ENCODE data around the gene TMEM63A.

The TMEM63A gene

DNA sequence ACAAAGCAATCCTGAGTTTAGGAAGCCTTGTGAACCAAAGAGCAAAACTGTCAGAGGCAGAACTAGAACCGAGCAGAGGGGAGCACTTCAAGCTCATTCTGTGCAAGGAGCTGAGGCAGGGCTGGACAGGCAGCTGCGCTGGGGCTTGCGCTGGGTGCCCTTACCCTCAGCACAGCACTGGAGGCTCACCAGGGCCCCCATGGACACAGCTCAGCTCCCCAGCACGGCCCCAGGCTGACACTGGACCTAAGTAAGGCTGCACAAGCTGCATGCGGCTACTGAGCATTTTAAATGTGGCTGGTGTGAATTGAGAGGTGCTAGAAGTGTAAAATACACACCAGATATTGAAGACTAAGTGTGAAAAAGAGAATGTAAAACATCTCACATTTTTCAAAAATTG is 22.1 kb downstream of the TMEM63A start:
- Mint-ChIP-seq H3K27me3 (ENCODE audit: low read depth) (no peaks in the 10 kb centered on the region), H3K9me3 (no peaks in the 10 kb centered on the region), H3K36me3 (ENCODE audit: low read depth) (peaks cover 40% of the 10 kb centered on the region), H3K4me1 (ENCODE audit: low read depth) (no peaks in the 10 kb centered on the region), H3K27ac (no peak overlapping the region), H3K4me3 (no peak overlapping the region)
- no peak for DNase-seq (ENCODE audit: low spot score)

DNA sequence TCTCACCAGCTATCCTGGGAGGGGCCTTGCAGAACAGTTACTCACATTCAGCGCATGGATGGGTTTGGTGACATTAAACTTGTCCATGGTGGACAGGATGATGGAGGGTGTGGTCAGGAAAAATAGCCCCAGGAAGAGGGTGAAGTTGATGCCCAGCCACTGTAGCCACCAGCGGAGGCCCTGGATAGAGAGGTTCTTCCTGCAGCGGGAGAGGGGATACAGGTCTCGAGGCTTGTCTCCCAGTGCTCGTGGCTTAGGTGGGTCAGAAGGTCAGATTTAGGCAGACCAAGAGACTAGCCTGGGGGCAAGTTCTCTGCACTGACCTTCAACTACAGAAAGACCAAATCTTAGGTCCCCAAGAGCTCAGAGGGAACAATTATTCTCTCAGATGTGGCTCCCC is 23.0 kb downstream of the TMEM63A start:
- Mint-ChIP-seq H3K4me1 (ENCODE audit: low read depth) (no peaks in the 10 kb centered on the region), H3K9me3 (no peaks in the 10 kb centered on the region), H3K4me3 (no peak overlapping the region), H3K36me3 (ENCODE audit: low read depth) (peaks cover 39% of the 10 kb centered on the region), H3K27ac (no peak overlapping the region), H3K27me3 (ENCODE audit: low read depth) (no peaks in the 10 kb centered on the region)
- no peak for DNase-seq (ENCODE audit: low spot score)

DNA sequence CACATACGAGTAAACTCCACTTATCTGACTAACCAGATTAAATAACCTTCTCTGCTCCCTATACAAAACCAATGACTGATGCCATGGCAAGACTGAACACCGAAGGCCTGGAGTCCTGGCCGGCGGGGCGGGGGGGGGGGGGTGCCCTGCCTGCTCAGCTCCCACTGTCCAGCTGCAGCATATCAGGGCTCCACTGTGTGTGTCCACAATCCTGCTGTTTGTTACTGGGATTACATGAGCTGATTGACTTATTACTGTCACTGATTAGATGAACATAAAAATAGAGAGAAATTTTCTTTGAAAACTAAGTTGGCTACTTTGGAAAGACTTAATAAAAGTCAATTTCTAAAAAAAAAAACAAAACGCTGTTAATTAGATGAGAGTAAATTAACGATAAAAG is 24.9 kb downstream of the TMEM63A start:
- Mint-ChIP-seq H3K4me1 (ENCODE audit: low read depth) (peaks cover 2% of the 10 kb centered on the region), H3K27ac (no peak overlapping the region), H3K9me3 (no peaks in the 10 kb centered on the region), H3K36me3 (ENCODE audit: low read depth) (peaks cover 37% of the 10 kb centered on the region), H3K4me3 (no peak overlapping the region), H3K27me3 (ENCODE audit: low read depth) (no peaks in the 10 kb centered on the region)
- DNase-seq (ENCODE audit: low spot score), result no peak

DNA sequence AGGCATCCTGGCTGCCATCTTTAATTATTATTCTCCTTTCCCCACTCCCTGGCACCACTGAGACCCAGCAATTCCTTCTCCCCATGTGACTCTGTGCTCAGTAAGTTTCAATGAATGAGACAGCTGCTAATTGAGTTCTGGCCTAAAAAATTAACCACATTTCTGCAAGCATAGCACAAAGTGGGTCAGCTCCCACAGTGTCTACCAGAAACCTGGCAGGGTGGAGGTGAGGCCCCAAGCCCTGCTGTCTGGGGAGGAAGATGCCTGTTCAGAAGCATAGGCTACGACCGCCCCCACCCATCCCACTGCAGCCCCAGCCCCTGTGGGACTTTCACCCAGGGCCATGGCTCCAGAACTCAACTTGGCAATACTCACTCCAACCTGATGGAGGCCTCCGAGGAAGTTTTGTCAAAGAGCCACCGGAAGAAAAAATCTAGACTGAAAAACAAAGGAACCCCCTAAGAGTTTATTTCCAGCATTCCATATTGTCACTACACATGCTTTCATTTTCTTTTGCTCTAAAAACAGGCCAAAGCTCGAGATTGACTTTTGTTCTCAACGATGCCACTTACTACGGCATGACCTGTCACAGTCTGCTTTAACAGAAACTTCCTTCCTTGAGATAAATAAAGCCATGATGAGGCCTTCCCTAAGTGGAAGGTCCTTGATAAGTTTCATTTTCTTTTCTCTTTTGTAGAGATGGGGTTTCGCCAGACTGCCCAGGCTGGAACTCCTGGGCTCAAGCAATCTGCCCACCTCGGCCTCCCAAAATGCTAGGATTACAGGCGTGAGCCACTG is 26.5 kb downstream of the TMEM63A start:
- no peaks in the 10 kb centered on the region for H3K9me3 Mint-ChIP-seq
- DNase-seq (ENCODE audit: low spot score), result no peak
- H3K4me3 Mint-ChIP-seq, result no peak overlapping the region
- peaks cover 3% of the 10 kb centered on the region for H3K4me1 Mint-ChIP-seq (ENCODE audit: low read depth)
- no peaks in the 10 kb centered on the region for H3K27me3 Mint-ChIP-seq (ENCODE audit: low read depth)
- H3K27ac Mint-ChIP-seq, result no peak overlapping the region
- peaks cover 36% of the 10 kb centered on the region for H3K36me3 Mint-ChIP-seq (ENCODE audit: low read depth)

DNA sequence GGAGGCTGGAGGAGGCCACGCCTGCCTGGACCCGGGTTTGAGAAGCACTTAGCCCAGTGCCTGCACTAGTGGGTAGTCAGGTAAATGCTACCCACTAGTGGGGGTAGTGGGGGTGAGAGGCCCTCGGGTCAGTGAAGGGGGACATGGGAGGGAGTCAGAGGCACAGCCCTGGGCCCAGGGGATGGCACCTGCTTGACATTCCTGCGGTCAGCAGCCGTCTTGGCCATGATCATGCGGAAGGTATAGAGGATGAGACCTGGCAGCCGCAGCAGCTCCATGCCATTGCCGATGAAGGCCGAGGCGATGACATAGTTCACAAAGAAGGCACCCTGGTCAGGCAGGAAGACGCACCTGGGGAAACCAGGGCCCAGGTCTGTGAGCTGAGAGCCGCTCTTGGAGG is 28.7 kb downstream of the TMEM63A start:
- Mint-ChIP-seq H3K9me3 (no peaks in the 10 kb centered on the region), H3K4me3 (no peak overlapping the region), H3K4me1 (ENCODE audit: low read depth) (peaks cover 9% of the 10 kb centered on the region), H3K27me3 (ENCODE audit: low read depth) (no peaks in the 10 kb centered on the region), H3K27ac (no peak overlapping the region), H3K36me3 (ENCODE audit: low read depth) (peaks cover 49% of the 10 kb centered on the region)
- no peak for DNase-seq (ENCODE audit: low spot score)

DNA sequence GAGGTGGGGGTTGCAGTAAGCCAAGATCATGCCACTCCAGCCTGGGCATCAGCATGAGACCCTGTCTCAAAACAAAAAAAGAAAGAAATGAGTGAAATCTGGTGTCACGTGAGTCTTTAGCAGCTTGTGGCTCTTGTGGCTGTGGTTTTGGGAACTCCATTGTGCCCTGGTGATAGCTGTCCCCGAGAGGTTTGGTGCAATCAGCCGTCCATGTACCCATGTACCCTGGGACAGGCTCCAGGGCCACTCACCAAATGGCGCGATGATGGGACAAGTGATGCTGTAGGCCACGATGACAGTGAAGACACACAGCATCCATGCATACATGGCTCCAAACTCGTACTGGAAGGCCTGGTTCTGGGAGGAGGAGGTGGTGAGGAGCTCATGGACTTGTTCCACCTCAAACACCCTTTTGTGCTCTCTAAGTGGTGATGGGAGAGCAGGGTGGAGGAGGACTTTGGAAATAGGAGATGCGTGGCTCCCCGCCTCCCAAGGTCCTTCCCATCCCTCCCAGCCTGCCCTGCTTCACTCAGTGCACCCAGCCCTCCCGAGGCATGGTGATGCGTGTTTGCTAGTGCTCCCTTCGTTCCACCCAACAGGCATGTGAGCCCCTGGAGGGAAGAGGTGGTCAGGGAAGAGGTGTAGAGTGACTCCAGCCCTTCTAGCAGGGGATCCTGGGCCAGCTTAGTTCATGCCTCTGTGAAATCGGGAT is 29.6 kb downstream of the TMEM63A start:
- Mint-ChIP-seq H3K27me3 (ENCODE audit: low read depth) (no peaks in the 10 kb centered on the region), H3K4me3 (no peak overlapping the region), H3K4me1 (ENCODE audit: low read depth) (peaks cover 14% of the 10 kb centered on the region), H3K9me3 (no peaks in the 10 kb centered on the region), H3K36me3 (ENCODE audit: low read depth) (peaks cover 52% of the 10 kb centered on the region), H3K27ac (no peak overlapping the region)
- no peak for DNase-seq (ENCODE audit: low spot score)

DNA sequence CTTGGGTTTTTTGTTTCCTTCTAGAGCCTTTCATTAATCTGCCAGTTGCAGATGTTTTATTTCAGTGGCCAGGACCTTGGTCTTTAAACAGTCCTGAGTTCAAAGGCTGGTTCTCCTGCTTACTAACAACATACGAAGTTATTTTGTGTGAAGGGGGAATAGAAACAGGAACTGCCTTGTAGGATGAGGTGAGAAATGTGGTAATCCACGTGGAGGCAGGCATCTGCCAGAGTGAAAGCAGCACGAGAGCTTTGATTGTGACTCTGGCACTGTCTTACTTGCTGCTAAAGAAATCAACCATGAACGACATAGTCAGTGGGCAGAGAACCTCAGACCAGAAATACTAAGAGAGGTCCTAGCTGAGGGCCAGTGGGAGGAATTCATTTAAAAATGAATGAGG is 30.4 kb downstream of the TMEM63A start:
- no peak for DNase-seq (ENCODE audit: low spot score)
- Mint-ChIP-seq H3K36me3 (ENCODE audit: low read depth) (peaks cover 56% of the 10 kb centered on the region), H3K9me3 (no peaks in the 10 kb centered on the region), H3K4me3 (no peak overlapping the region), H3K27me3 (ENCODE audit: low read depth) (no peaks in the 10 kb centered on the region), H3K4me1 (ENCODE audit: low read depth) (peaks cover 14% of the 10 kb centered on the region), H3K27ac (peak overlapping the region; percentile 21)

DNA sequence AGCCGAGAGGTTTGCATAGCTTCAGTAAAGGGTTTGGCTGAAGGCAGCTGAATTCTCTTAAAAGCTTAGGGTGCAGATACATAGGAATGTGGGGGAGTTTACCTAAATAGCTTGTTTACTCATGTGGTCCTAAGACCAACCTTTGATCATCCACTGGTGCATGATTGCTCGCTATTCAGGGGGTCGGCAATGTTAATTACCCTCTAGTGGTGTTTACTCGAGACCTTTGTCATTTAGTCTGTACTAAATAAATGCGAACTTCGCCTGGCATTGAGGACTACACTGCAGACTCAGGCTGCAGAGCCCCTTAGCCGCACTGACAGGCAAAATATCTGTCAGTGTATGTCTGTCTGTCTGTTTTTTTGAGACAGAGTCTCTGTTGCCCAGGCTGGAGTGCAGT is 31.8 kb downstream of the TMEM63A start:
- no peaks in the 10 kb centered on the region for H3K9me3 Mint-ChIP-seq
- H3K4me3 Mint-ChIP-seq, result no peak overlapping the region
- DNase-seq (ENCODE audit: low spot score), result no peak
- H3K36me3 Mint-ChIP-seq (ENCODE audit: low read depth), result peaks cover 53% of the 10 kb centered on the region
- no peak overlapping the region for H3K27ac Mint-ChIP-seq
- peaks cover 14% of the 10 kb centered on the region for H3K4me1 Mint-ChIP-seq (ENCODE audit: low read depth)
- no peaks in the 10 kb centered on the region for H3K27me3 Mint-ChIP-seq (ENCODE audit: low read depth)

DNA sequence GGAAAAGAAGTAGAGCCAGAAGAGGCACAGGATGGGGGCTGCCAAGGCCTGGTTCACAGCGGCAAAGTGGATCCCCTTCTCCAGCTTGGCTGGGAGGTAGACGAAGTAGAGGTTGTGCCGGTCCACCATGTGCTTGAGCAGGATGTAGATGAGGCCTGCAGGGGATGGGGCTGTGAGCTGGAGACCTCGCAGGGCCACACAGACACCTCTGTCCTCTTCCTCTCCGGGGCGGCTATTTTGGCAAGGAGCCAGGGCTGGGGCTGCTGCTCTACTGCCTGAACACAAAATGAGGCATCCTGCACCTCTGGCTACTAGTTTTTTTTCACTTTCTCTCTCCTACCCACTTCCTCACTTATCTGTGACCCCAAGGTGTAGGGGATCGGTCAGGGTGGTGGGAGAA is 32.3 kb downstream of the TMEM63A start:
- peaks cover 53% of the 10 kb centered on the region for H3K36me3 Mint-ChIP-seq (ENCODE audit: low read depth)

DNA sequence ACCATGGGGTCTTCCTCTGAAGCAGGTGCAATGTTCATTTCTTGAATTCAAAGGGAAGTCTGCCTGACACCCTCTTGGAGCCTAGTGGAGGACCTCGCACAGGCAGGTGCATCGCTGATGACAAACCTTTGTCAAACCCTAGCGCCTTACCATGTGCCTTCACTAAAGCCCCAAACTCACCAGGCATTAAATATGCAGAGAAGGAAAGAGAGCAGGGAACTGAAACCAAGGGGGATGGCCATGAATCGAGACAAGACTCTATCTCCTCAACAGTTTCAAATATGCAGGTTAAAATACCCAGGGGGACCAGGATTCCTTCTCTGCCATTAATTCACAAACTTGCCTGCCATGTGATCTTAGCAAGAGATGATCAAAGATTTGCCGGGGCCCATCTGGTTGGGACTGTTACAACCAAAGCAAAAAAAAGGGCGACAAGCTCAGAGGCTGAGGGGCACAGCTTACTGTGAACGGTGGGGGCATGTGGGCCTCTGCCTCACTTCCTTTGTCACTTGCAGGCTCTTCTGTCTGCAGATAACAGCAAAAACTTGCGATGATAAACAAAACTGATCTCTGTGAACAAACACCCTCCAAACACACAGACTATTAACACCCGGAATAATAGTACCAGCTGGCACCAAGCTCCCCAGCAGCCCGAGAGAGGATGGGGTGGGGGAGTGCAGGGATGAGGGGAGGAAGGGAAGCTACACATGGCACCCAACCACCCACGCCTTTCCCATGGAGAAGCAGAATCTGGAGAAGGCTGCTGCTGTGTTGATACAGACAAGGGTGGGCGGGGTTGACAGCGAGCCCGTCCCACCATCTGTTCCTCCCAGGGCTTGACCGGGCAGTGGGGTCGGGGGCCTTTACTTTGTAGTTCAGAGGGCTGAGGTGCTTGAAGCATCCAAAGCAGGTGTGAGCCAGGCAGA is 33.9 kb downstream of the TMEM63A start:
- peaks cover 14% of the 10 kb centered on the region for H3K4me1 Mint-ChIP-seq (ENCODE audit: low read depth)
- no peak overlapping the region for H3K4me3 Mint-ChIP-seq
- H3K36me3 Mint-ChIP-seq (ENCODE audit: low read depth), result peaks cover 44% of the 10 kb centered on the region

More for the DNA sequence above, 32.3 kb downstream of the TMEM63A start:
- H3K9me3 Mint-ChIP-seq, result no peaks in the 10 kb centered on the region
- no peaks in the 10 kb centered on the region for H3K27me3 Mint-ChIP-seq (ENCODE audit: low read depth)
- H3K4me3 Mint-ChIP-seq, result no peak overlapping the region
- H3K4me1 Mint-ChIP-seq (ENCODE audit: low read depth), result peaks cover 14% of the 10 kb centered on the region
- no peak for DNase-seq (ENCODE audit: low spot score)
- no peak overlapping the region for H3K27ac Mint-ChIP-seq

DNA sequence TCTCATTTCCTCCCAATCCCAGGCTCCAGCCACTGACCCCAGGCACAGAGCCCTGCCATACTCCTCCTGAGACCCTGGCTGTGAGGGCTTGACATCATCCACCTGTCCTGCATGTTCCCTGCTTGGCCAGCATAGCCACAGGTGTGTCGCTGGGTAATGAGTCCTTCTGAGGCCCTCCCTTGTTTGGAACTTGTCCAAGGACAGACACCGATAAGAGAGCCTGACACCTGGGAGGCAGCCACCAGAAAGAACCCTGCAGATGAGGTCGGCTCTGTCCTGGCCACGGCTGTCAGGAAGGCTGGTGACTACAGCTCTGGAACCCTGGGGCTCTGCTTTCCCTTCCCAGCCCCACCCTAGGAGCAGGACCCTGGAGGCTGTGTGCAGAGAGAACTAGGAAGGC is 34.6 kb downstream of the TMEM63A start:
- H3K27me3 Mint-ChIP-seq (ENCODE audit: low read depth), result no peaks in the 10 kb centered on the region
- H3K4me1 Mint-ChIP-seq (ENCODE audit: low read depth), result peaks cover 14% of the 10 kb centered on the region
- no peak overlapping the region for H3K27ac Mint-ChIP-seq
- H3K4me3 Mint-ChIP-seq, result no peak overlapping the region
- DNase-seq (ENCODE audit: low spot score), result no peak
- peaks cover 44% of the 10 kb centered on the region for H3K36me3 Mint-ChIP-seq (ENCODE audit: low read depth)
- H3K9me3 Mint-ChIP-seq, result no peaks in the 10 kb centered on the region

More for the DNA sequence above, 33.9 kb downstream of the TMEM63A start:
- H3K27me3 Mint-ChIP-seq (ENCODE audit: low read depth), result no peaks in the 10 kb centered on the region
- no peaks in the 10 kb centered on the region for H3K9me3 Mint-ChIP-seq
- H3K27ac Mint-ChIP-seq, result peak overlapping the region; percentile 47
- no peak for DNase-seq (ENCODE audit: low spot score)

DNA sequence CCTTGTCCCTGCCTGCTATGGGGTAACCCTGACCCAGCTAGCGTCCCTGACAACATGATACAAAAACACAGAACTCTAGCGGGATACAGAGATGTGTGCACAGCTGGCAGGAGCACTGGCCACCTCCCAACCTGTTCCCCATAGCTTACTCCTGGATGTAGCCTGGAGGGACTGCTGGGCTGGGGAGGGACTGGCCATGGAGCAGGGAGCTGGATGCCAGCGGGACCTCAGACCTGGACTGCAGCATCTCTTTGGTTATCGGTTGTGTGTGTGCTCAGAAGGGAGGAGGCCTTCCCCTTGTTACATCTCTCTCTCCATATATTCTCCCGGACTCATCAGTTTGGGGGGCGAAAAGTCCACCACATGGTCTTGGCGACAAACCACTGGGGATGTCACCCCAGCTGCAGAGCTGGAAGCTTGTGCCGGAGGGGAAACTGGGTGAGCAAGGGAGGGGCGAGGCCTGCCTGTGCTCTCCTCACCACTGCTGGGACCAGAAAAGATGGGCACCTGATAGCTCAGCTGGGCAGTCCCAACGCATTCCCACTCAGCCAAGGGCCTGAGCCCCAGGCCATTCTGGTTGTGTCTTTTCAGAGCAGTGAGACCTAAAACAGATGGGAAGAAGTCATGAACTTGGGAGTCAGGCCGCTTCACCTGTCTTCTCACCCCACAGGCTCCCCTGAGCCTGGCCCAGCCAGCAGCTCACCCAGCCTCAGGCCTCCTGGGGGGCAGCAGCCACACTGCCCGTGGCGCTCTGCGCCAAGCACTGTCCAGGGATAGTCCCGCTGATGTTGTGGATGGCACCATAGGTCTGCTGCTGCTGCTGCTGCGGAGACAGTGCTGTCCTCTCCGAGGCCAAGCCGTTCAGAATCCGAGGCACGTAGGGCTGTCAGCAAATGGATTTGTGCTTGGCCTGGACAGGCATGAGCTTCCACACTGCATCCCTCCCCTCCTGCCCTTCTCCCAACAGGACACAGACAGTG is 35.6 kb downstream of the TMEM63A start:
- H3K27me3 Mint-ChIP-seq (ENCODE audit: low read depth), result no peaks in the 10 kb centered on the region
- no peak for DNase-seq (ENCODE audit: low spot score)
- no peak overlapping the region for H3K4me3 Mint-ChIP-seq
- no peak overlapping the region for H3K27ac Mint-ChIP-seq
- H3K4me1 Mint-ChIP-seq (ENCODE audit: low read depth), result peaks cover 12% of the 10 kb centered on the region
- no peaks in the 10 kb centered on the region for H3K9me3 Mint-ChIP-seq
- H3K36me3 Mint-ChIP-seq (ENCODE audit: low read depth), result peaks cover 34% of the 10 kb centered on the region

Data from T-helper 2 cell treated with Interferon-gamma antibody and Interleukin-4, amounts not matched to agents 5 μg/mL and 100 μg/mL, for 36 hours (primary cell).